NB4 (cell line): Measurements from ENCODE around the gene SOS2.

Source experiments
- CTCF ChIP-seq: IDR thresholded peaks from one replicate; pipeline ENCODE4 v1.5.1; 2012; ENCODE audit warnings: low read depth, low read length
- MYC ChIP-seq: IDR thresholded peaks from 2 replicates; pipeline ENCODE4 v1.6.1; 2011; ENCODE audit warnings: low read depth, low read length
- POLR2A ChIP-seq: IDR thresholded peaks from 2 replicates; pipeline ENCODE4 v1.6.1; 2011; ENCODE audit warnings: mild to moderate bottlenecking; ENCODE audit not compliant: insufficient read length; ENCODE audit errors: extremely low read depth

DNA sequence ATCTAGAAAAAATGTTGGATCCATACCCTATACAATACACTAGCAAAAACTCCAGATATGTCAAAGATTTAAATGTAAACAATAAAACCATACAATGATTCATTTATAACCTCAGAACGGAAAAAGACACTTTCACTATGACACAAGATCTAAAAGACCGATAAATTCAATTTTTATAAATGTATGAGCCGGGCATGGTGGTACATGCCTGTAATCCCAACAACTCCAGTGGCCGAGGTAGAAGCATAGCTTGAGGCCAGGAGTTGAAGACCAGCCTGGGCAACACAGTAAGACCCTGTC, 2.5 kb upstream of the SOS2 start:
- TF ChIP-seq CTCF (no peak), POLR2A (no peak), MYC (no peak)
